WTC11 (cell line): ENCODE results near the gene MAT2A. TPM values are rescaled to one million over a fixed set of nuclear protein-coding genes. Genes with fewer than 3 reads are reported as not detected.

Experiments used
- CREM ChIP-seq: sonication (generic); formaldehyde crosslinking; IDR thresholded peaks from 2 replicates; pipeline ENCODE4 v1.8.1; 2022; ENCODE audit warnings: mild to moderate bottlenecking, missing genetic modification reagents, moderate library complexity
- FOXK1 ChIP-seq: sonication (generic); formaldehyde crosslinking; IDR thresholded peaks from 2 replicates; pipeline ENCODE4 v1.8.0; 2022; ENCODE audit warnings: mild to moderate bottlenecking, moderate library complexity, missing genetic modification reagents
- FOXP1 ChIP-seq: sonication (generic); formaldehyde crosslinking; IDR thresholded peaks from 2 replicates; pipeline ENCODE4 v1.8.0; 2022; ENCODE audit warnings: missing genetic modification reagents, mild to moderate bottlenecking, moderate library complexity, borderline replicate concordance
- JAZF1 ChIP-seq: fragments of 250-450 bp; sonication (Bioruptor Pico); IDR thresholded peaks from 2 replicates; pipeline ENCODE4 v1.9.0; 2021; ENCODE audit warnings: moderate library complexity, mild to moderate bottlenecking, inconsistent platforms
- MXD4 ChIP-seq: fragments of 250-450 bp; sonication (Bioruptor Pico); IDR thresholded peaks from 2 replicates; pipeline ENCODE4 v1.8.0; 2021; ENCODE audit warnings: mild to moderate bottlenecking, moderate library complexity, borderline replicate concordance
- NFE2L1 ChIP-seq: sonication (generic); formaldehyde crosslinking; IDR thresholded peaks from 2 replicates; pipeline ENCODE4 v1.8.1; 2023; ENCODE audit warnings: missing genetic modification reagents
- NFYB ChIP-seq: sonication (generic); formaldehyde crosslinking; conservative IDR thresholded peaks from 2 replicates; pipeline ENCODE4 v1.8.0; 2022; ENCODE audit warnings: low read depth, missing genetic modification reagents
- PRRX2 ChIP-seq: fragments of 250-450 bp; sonication (Bioruptor Pico); IDR thresholded peaks from 2 replicates; pipeline ENCODE4 v1.8.0; 2021; ENCODE audit warnings: mild to moderate bottlenecking
- SMAD3 ChIP-seq: sonication (generic); formaldehyde crosslinking; IDR thresholded peaks from 2 replicates; pipeline ENCODE4 v1.8.0; 2022; ENCODE audit warnings: missing genetic modification reagents, mild to moderate bottlenecking, borderline replicate concordance
- ZNF317 ChIP-seq: sonication (generic); formaldehyde crosslinking; IDR thresholded peaks from 2 replicates; pipeline ENCODE4 v1.8.1; 2023; ENCODE audit warnings: low read depth, mild to moderate bottlenecking, moderate library complexity, missing genetic modification reagents, borderline replicate concordance
- ZNF416 ChIP-seq: fragments of 250-450 bp; sonication (Bioruptor Pico); IDR thresholded peaks from 2 replicates; pipeline ENCODE4 v1.9.0; 2021; ENCODE audit warnings: mild to moderate bottlenecking, inconsistent platforms
- ZNF423 ChIP-seq: fragments of 250-450 bp; sonication (Bioruptor Pico); IDR thresholded peaks from 2 replicates; pipeline ENCODE4 v2.1.2; 2022; ENCODE audit warnings: mild to moderate bottlenecking, moderate library complexity
- total RNA-seq: library from RNA; stranded (reverse); gene quantifications from 3 replicates; pipeline ENCODE4 v1.2.3, GENCODE V29; 2021
- TF ChIP-seq, protein P1 (sequence below): fragments of 250-450 bp; sonication (Bioruptor Pico); IDR thresholded peaks from 2 replicates; pipeline ENCODE4 v1.9.0; 2021; ENCODE audit warnings: mild to moderate bottlenecking, borderline replicate concordance
- TF ChIP-seq, protein P2 (sequence below): sonication (generic); formaldehyde crosslinking; IDR thresholded peaks from 2 replicates; pipeline ENCODE4 v1.8.1; 2023; ENCODE audit warnings: mild to moderate bottlenecking, missing genetic modification reagents, moderate library complexity
- TF ChIP-seq, protein P3 (sequence below): sonication (generic); formaldehyde crosslinking; IDR thresholded peaks from 2 replicates; pipeline ENCODE4 v1.8.1; 2022; ENCODE audit warnings: missing genetic modification reagents, borderline replicate concordance
- TF ChIP-seq, protein P4 (sequence below): sonication (generic); formaldehyde crosslinking; IDR thresholded peaks from 2 replicates; pipeline ENCODE4 v1.8.1; 2022; ENCODE audit warnings: low read depth, missing genetic modification reagents, borderline replicate concordance
- TF ChIP-seq, protein P5 (sequence below): sonication (generic); formaldehyde crosslinking; IDR thresholded peaks from 2 replicates; pipeline ENCODE4 v1.8.1; 2023; ENCODE audit warnings: mild to moderate bottlenecking, moderate library complexity, missing genetic modification reagents
- TF ChIP-seq, protein P6 (sequence below): fragments of 250-450 bp; sonication (Bioruptor Pico); IDR thresholded peaks from 2 replicates; pipeline ENCODE4 v1.9.0; 2021; ENCODE audit warnings: mild to moderate bottlenecking
- TF ChIP-seq, protein P7 (sequence below): sonication (generic); formaldehyde crosslinking; IDR thresholded peaks from 2 replicates; pipeline ENCODE4 v1.8.0; 2023; ENCODE audit warnings: missing genetic modification reagents
- TF ChIP-seq, protein P8 (sequence below): sonication (generic); formaldehyde crosslinking; IDR thresholded peaks from 2 replicates; pipeline ENCODE4 v1.8.0; 2022; ENCODE audit warnings: missing genetic modification reagents
- TF ChIP-seq, protein P9 (sequence below): sonication (generic); formaldehyde crosslinking; IDR thresholded peaks from 2 replicates; pipeline ENCODE4 v1.8.1; 2022; ENCODE audit warnings: low read depth, mild to moderate bottlenecking, moderate library complexity, missing genetic modification reagents, borderline replicate concordance

The MAT2A gene
- total RNA-seq, 1 experiment from 2014 or later: 222 TPM

DNA sequence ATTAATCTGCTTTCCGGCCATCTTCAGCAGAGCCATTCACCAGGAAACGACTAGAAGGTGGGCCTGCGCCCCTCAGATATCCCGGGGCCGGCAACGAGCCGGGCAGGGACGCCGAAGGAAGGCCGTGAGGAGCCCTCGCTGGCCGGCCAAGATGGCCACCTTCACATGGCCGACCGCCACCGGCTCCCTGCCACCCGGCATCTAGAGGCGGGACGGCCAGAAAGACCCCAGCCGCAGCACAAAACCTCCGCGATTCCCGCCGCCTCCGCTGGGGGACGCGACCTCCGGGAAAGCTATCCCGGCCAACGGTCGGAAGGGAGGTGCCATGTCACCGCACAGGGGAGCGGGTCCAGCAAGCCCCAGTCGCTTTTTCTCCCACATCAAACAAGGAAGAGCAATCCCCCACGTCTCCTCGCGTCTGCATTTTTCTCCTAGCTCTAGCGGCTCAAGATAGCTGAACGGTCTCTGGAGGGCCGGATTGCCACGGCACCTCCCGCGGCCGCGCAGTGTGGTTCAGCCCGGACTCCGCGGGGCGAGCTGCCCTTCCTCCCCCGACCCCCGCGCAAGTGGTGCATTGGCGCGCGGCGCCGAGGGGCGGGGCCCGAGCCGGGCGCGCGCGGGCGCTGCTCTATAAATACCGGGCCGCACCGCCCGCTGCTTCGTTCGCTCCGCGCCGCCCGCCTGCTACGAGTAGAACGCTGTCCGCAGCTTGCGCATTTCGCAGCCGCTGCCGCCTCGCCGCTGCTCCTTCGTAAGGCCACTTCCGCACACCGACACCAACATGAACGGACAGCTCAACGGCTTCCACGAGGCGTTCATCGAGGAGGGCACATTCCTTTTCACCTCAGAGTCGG, at the start of gene MAT2A (continued):
- TF ChIP-seq, protein P1, sequence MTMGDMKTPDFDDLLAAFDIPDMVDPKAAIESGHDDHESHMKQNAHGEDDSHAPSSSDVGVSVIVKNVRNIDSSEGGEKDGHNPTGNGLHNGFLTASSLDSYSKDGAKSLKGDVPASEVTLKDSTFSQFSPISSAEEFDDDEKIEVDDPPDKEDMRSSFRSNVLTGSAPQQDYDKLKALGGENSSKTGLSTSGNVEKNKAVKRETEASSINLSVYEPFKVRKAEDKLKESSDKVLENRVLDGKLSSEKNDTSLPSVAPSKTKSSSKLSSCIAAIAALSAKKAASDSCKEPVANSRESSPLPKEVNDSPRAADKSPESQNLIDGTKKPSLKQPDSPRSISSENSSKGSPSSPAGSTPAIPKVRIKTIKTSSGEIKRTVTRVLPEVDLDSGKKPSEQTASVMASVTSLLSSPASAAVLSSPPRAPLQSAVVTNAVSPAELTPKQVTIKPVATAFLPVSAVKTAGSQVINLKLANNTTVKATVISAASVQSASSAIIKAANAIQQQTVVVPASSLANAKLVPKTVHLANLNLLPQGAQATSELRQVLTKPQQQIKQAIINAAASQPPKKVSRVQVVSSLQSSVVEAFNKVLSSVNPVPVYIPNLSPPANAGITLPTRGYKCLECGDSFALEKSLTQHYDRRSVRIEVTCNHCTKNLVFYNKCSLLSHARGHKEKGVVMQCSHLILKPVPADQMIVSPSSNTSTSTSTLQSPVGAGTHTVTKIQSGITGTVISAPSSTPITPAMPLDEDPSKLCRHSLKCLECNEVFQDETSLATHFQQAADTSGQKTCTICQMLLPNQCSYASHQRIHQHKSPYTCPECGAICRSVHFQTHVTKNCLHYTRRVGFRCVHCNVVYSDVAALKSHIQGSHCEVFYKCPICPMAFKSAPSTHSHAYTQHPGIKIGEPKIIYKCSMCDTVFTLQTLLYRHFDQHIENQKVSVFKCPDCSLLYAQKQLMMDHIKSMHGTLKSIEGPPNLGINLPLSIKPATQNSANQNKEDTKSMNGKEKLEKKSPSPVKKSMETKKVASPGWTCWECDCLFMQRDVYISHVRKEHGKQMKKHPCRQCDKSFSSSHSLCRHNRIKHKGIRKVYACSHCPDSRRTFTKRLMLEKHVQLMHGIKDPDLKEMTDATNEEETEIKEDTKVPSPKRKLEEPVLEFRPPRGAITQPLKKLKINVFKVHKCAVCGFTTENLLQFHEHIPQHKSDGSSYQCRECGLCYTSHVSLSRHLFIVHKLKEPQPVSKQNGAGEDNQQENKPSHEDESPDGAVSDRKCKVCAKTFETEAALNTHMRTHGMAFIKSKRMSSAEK (CRISPR knock-in tag): no peak
- TF ChIP-seq, protein P2, sequence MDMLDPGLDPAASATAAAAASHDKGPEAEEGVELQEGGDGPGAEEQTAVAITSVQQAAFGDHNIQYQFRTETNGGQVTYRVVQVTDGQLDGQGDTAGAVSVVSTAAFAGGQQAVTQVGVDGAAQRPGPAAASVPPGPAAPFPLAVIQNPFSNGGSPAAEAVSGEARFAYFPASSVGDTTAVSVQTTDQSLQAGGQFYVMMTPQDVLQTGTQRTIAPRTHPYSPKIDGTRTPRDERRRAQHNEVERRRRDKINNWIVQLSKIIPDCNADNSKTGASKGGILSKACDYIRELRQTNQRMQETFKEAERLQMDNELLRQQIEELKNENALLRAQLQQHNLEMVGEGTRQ (CRISPR knock-in tag): no peak
- TF ChIP-seq, protein P3, sequence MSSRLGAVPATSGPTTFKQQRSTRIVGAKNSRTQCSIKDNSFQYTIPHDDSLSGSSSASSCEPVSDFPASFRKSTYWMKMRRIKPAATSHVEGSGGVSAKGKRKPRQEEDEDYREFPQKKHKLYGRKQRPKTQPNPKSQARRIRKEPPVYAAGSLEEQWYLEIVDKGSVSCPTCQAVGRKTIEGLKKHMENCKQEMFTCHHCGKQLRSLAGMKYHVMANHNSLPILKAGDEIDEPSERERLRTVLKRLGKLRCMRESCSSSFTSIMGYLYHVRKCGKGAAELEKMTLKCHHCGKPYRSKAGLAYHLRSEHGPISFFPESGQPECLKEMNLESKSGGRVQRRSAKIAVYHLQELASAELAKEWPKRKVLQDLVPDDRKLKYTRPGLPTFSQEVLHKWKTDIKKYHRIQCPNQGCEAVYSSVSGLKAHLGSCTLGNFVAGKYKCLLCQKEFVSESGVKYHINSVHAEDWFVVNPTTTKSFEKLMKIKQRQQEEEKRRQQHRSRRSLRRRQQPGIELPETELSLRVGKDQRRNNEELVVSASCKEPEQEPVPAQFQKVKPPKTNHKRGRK (CRISPR knock-in tag): no peak
- TF ChIP-seq ZNF423 (CRISPR knock-in tag) (no peak), CREM (CRISPR knock-in tag) (peak; percentile 72), SMAD3 (CRISPR knock-in tag) (no peak), MXD4 (CRISPR knock-in tag) (no peak), FOXP1 (CRISPR knock-in tag) (peak; percentile 74; the same call in 1 of the 2 replicates), NFE2L1 (peak; percentile 86; the same call in 1 of the 2 replicates), ZNF317 (CRISPR knock-in tag) (no peak), FOXK1 (peak; percentile 66; the same call in 1 of the 2 replicates), ZNF416 (no peak; the same call in 1 of the 2 replicates), NFYB (CRISPR knock-in tag) (peak; percentile 42; the same call in 1 of the 2 replicates), PRRX2 (CRISPR knock-in tag) (no peak), JAZF1 (CRISPR knock-in tag) (no peak)
- TF ChIP-seq, protein P4, sequence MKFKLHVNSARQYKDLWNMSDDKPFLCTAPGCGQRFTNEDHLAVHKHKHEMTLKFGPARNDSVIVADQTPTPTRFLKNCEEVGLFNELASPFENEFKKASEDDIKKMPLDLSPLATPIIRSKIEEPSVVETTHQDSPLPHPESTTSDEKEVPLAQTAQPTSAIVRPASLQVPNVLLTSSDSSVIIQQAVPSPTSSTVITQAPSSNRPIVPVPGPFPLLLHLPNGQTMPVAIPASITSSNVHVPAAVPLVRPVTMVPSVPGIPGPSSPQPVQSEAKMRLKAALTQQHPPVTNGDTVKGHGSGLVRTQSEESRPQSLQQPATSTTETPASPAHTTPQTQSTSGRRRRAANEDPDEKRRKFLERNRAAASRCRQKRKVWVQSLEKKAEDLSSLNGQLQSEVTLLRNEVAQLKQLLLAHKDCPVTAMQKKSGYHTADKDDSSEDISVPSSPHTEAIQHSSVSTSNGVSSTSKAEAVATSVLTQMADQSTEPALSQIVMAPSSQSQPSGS (CRISPR knock-in tag): no peak
- TF ChIP-seq, protein P5, sequence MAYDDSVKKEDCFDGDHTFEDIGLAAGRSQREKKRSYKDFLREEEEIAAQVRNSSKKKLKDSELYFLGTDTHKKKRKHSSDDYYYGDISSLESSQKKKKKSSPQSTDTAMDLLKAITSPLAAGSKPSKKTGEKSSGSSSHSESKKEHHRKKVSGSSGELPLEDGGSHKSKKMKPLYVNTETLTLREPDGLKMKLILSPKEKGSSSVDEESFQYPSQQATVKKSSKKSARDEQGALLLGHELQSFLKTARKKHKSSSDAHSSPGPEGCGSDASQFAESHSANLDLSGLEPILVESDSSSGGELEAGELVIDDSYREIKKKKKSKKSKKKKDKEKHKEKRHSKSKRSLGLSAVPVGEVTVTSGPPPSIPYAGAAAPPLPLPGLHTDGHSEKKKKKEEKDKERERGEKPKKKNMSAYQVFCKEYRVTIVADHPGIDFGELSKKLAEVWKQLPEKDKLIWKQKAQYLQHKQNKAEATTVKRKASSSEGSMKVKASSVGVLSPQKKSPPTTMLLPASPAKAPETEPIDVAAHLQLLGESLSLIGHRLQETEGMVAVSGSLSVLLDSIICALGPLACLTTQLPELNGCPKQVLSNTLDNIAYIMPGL: peak; percentile 72; the same call in 1 of the 2 replicates
- TF ChIP-seq, protein P6, sequence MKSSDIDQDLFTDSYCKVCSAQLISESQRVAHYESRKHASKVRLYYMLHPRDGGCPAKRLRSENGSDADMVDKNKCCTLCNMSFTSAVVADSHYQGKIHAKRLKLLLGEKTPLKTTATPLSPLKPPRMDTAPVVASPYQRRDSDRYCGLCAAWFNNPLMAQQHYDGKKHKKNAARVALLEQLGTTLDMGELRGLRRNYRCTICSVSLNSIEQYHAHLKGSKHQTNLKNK (CRISPR knock-in tag): peak; percentile 88
- TF ChIP-seq, protein P7, sequence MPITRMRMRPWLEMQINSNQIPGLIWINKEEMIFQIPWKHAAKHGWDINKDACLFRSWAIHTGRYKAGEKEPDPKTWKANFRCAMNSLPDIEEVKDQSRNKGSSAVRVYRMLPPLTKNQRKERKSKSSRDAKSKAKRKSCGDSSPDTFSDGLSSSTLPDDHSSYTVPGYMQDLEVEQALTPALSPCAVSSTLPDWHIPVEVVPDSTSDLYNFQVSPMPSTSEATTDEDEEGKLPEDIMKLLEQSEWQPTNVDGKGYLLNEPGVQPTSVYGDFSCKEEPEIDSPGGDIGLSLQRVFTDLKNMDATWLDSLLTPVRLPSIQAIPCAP (CRISPR knock-in tag): no peak
- TF ChIP-seq, protein P8, sequence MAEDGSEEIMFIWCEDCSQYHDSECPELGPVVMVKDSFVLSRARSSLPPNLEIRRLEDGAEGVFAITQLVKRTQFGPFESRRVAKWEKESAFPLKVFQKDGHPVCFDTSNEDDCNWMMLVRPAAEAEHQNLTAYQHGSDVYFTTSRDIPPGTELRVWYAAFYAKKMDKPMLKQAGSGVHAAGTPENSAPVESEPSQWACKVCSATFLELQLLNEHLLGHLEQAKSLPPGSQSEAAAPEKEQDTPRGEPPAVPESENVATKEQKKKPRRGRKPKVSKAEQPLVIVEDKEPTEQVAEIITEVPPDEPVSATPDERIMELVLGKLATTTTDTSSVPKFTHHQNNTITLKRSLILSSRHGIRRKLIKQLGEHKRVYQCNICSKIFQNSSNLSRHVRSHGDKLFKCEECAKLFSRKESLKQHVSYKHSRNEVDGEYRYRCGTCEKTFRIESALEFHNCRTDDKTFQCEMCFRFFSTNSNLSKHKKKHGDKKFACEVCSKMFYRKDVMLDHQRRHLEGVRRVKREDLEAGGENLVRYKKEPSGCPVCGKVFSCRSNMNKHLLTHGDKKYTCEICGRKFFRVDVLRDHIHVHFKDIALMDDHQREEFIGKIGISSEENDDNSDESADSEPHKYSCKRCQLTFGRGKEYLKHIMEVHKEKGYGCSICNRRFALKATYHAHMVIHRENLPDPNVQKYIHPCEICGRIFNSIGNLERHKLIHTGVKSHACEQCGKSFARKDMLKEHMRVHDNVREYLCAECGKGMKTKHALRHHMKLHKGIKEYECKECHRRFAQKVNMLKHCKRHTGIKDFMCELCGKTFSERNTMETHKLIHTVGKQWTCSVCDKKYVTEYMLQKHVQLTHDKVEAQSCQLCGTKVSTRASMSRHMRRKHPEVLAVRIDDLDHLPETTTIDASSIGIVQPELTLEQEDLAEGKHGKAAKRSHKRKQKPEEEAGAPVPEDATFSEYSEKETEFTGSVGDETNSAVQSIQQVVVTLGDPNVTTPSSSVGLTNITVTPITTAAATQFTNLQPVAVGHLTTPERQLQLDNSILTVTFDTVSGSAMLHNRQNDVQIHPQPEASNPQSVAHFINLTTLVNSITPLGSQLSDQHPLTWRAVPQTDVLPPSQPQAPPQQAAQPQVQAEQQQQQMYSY: no peak
- TF ChIP-seq, protein P9, sequence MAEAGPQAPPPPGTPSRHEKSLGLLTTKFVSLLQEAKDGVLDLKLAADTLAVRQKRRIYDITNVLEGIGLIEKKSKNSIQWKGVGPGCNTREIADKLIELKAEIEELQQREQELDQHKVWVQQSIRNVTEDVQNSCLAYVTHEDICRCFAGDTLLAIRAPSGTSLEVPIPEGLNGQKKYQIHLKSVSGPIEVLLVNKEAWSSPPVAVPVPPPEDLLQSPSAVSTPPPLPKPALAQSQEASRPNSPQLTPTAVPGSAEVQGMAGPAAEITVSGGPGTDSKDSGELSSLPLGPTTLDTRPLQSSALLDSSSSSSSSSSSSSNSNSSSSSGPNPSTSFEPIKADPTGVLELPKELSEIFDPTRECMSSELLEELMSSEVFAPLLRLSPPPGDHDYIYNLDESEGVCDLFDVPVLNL (CRISPR knock-in tag): peak; percentile 75
